Stimulated activated naive CD8-positive, alpha-beta T cell treated with anti-CD3 and anti-CD28 coated beads, Interleukin-15, Interleukin-2, amounts not matched to agents 100 U/mL and 50 U/mL, for 24 hours (primary cell): ENCODE results near the gene TRAF3.

ENCODE experiments used
- ATAC-seq: fragments of 150-1000 bp; cut with Tn5 transposase; one replicate; pipeline ENCODE4 v1.10.0; 2021
- DNase-seq: peaks from one replicate; pipeline ENCODE4 v3.0.0; 2021

TRAF3 gene

GRCh38 chr14:102777711-102778337 is 575 bp downstream of the TRAF3 start:
- ATAC-seq (peak; percentile 17), DNase-seq (peak; percentile 39)

GRCh38 chr14:102778338-102779083 is 1.3 kb downstream of the TRAF3 start:
- DNase-seq (no peak), ATAC-seq (no peak)

- DNase-seq (no peak), ATAC-seq (no peak)
These were observed 1.8 kb downstream of the TRAF3 start for GRCh38 chr14:102779084-102779462.

GRCh38 chr14:102779574-102780315 is 2.5 kb downstream of the TRAF3 start:
- ATAC-seq, result no peak

GRCh38 chr14:102781063-102781462 is 3.8 kb downstream of the TRAF3 start:
- ATAC-seq, result no peak

More at GRCh38 chr14:102779574-102780315, 2.5 kb downstream of the TRAF3 start:
- DNase-seq, result no peak

GRCh38 chr14:102782974-102783373 is 5.7 kb downstream of the TRAF3 start:
- ATAC-seq (no peak), DNase-seq (no peak)

More at GRCh38 chr14:102781063-102781462, 3.8 kb downstream of the TRAF3 start:
- no peak for DNase-seq

GRCh38 chr14:102784892-102785594 is 7.8 kb downstream of the TRAF3 start:
- peak; percentile 21 for ATAC-seq
- DNase-seq, result no peak

GRCh38 chr14:102785595-102785963 is 8.3 kb downstream of the TRAF3 start:
- DNase-seq (no peak), ATAC-seq (no peak)

- no peak for DNase-seq
These were observed 9.5 kb downstream of the TRAF3 start for GRCh38 chr14:102786768-102787167.

GRCh38 chr14:102789349-102789748 is 12.1 kb downstream of the TRAF3 start:
- ATAC-seq (no peak), DNase-seq (no peak)

More at GRCh38 chr14:102786768-102787167, 9.5 kb downstream of the TRAF3 start:
- peak; percentile 81 for ATAC-seq

- ATAC-seq (no peak), DNase-seq (no peak)
These were observed 16.5 kb downstream of the TRAF3 start for GRCh38 chr14:102793531-102794328.

- DNase-seq (no peak), ATAC-seq (peak; percentile 69)
These were observed 18.0 kb downstream of the TRAF3 start for GRCh38 chr14:102795060-102795925.

GRCh38 chr14:102796661-102797190 is 19.5 kb downstream of the TRAF3 start:
- ATAC-seq (no peak), DNase-seq (no peak)

- ATAC-seq, result no peak
- no peak for DNase-seq
These were observed 21.7 kb downstream of the TRAF3 start for GRCh38 chr14:102798926-102799325.

GRCh38 chr14:102799684-102800562 is 22.7 kb downstream of the TRAF3 start:
- no peak for DNase-seq
- ATAC-seq, result no peak

GRCh38 chr14:102802834-102803523 is 25.7 kb downstream of the TRAF3 start:
- no peak for ATAC-seq
- no peak for DNase-seq

- ATAC-seq, result no peak
- DNase-seq, result no peak
These were observed 27.6 kb downstream of the TRAF3 start for GRCh38 chr14:102804858-102805257.

GRCh38 chr14:102805371-102805891 is 28.2 kb downstream of the TRAF3 start:
- peak; percentile 69 for ATAC-seq
- DNase-seq, result peak; percentile 65
